ENCODE measurements around the gene NAXD.
"Not testable (repeated sequence)": the region's sequence is repeated elsewhere in the genome, so short reads cannot be mapped to it uniquely, and the experiment has no call there.

The NAXD gene

DNA sequence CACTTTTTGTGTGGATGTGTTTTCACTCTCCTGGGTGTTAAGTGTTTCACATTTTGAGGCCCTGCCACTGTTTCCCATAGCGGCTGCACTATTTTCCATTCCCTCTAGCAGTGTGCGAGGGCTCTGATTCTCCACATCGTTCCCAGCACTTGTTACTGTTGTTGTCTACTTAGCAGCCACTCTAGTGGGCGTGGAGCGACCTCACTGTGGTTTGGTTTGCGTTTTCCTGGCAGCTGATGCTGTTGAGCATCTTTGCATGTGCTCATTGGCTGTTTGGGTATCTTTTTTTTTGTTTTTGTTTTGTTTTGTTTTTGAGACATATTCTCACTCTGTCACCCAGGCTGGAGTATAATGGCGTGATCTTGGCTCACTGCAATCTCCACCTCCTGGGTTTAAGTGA is 14.4 kb downstream of the NAXD start:
- DNase-seq = no peak

GRCh38 chr13:110630566-110631119 is 15.3 kb downstream of the NAXD start:
- DNase-seq = no peak

DNA sequence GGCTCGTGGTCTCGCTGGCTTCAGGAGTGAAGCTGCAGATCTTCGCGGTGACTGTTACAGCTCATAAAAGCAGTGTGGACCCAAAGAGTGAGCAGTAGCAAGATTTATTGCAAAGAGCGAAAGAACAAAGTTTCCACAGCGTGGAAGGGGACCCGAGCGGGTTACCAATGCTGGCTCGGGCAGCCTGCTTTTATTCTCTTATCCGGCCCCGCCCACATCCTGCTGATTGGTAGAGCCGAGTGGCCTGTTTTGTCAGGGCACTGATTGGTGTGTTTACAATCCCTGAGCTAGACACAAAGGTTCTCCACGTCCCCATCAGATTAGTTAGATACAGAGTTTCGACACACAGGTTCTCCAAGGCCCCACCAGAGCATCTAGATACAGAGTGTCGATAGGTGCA is 16.9 kb downstream of the NAXD start:
- not testable (repeated sequence) for DNase-seq

- no peak for DNase-seq
Measured at GRCh38 chr13:110633776-110634175, 18.4 kb downstream of the NAXD start.

GRCh38 chr13:110634558-110634957 is 19.2 kb downstream of the NAXD start:
- no peak for DNase-seq

GRCh38 chr13:110635405-110636002 is 20.2 kb downstream of the NAXD start:
- DNase-seq = no peak

DNA sequence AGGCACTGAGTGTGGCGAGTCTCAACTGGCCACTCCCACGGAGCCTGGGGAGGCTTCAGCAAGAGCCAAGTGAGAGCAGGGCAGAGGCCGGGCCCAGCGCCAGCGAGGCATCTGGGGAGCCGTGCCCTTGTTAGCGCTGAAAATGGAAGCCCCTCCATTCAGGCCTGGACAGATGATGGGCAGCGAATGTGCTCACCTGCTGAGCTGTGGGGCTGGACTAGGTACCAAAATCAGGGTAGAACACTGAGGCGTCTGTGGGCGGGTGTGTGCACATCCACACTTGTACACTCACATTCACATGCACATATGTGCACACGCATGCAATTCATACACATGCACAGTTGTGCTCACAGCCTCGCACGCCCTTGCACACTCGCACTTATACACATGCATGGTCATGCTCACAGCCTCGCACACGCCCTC is 20.7 kb downstream of the NAXD start:
- DNase-seq = no peak

DNA sequence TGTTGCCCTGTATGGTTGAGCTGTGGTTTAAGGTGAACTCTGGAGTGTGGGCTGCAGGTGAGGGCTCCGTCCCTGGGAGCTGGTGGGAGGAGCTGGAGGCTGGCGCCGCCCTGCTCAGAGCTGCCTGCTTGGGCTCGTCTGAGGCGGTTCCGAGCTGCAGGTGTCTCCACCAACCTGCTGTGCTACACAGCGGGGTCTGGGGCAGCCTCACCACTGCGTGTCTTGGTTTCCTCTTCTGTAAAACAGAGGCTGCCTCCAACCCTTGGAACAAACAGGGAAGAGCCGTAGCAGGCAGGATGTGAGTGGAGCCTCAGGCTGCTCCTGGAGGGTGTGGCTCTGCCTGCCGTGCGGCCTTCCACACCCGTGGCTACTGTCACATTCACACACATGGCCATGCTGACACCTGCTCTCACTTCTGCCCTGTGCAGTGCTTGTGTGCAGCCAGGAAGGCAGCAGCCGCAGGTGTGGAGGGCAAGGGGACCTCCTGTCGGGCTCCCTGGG is 21.4 kb downstream of the NAXD start:
- DNase-seq = no peak

DNA sequence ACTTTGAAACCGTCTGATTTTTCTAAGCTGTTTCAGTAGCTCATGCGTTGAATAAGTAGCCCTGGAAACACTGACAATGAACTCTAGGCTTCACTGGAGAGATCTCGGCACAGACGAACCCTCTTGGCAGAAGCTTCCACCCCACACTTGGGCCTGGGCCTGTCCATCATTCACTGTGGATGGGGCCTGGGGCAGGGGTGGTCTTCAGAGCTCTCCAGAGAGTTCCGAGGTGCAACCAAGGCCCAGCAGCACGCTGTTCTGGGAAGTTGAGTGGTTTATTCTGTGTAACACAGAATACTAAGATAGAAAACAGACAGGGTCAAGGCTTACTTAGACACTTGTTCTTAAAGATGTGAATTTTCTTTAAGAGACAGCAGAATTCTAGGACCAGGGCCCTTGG is 21.9 kb downstream of the NAXD start:
- no peak for DNase-seq

GRCh38 chr13:110637747-110638146 is 22.4 kb downstream of the NAXD start:
- DNase-seq = no peak

DNA sequence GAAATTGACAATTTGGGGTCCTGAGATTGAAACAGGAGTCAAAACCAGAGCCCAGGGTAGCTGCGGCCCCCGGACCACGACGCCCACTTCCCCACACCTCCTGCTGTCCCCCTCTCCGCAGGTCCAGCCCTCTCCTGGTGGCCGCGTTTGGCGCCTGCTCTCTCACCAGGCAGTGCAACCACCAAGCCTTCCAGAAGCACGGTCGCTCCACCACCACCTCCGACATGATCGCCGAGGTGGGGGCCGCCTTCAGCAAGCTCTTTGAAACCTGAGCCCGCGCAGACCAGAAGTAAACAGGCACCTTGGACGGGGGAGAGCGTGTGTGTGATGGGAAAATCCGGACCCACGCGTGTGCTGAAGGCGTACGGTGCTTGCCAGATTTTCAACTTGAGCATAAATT is 22.9 kb downstream of the NAXD start:
- DNase-seq = no peak

DNA sequence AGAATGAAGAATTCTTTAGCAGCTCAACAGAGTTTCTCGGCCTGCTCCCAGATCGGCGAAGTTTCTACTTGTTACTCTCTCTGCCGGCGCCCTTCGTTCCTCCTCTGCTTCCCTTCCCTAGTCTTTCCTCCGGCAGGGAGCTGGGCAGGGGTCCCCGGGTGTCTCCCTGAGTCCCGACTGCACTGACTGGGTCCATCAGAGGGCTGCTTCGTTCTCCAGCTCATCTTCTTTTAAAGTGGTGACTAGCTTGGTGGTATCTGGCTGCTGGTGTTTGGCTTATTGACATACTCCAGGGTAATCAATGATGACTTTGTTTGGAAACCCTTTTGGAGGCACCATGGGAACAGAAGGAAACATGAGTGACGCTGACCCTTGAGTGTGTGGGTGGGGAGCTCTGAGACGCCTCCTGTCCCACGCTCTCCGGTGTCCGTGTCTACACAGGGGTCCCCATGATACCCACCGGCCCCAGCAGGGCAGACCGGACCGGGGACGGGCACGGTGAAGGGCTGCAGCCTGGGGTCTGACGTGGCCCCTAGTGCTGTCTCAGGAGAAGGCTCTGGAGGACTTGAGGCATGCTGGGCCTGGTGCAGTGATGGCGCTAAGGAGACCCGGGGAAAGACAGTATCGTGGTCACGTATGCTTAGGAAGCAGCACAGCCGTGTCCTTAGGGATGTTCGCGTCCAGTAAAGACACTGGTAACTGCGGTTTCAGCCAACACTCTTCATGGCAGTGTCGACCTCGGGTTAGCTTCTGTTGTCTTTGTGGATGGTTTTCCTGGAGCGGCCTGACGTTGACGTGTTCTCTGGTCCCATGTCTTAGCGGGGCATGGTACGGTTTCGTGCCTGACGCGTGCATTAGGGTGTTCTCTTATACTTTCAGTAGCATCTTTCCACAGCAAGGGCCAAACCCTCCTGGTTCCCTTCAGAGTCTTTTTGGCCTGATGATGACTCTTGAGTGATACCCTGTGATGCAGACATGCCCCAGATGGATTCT is 23.8 kb downstream of the NAXD start:
- DNase-seq = no peak

DNA sequence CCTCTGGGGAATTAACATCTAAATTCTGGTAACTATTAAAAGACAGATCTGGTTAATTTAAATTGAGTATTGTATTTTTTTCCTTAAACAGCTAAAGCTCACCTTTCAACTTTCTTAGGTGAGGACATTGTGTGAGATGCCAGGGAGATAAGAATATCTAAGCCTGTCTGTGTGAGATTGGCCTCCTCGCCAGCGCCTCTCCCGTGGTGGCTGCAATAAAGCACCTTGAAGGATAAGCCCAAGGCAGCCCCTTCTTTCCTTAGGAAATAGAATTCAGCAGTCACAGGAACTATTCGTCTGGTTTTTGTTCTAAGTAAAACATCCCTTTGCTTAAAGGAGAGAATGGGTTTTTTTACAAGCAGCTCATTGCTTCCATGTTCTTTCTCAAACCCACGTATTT is 24.6 kb downstream of the NAXD start:
- DNase-seq = no peak

GRCh38 chr13:110640591-110641029 is 25.3 kb downstream of the NAXD start:
- no peak for DNase-seq

GRCh38 chr13:110641055-110642015 is 26.0 kb downstream of the NAXD start:
- DNase-seq = no peak

GRCh38 chr13:110642291-110642981 is 27.1 kb downstream of the NAXD start:
- no peak for DNase-seq

DNA sequence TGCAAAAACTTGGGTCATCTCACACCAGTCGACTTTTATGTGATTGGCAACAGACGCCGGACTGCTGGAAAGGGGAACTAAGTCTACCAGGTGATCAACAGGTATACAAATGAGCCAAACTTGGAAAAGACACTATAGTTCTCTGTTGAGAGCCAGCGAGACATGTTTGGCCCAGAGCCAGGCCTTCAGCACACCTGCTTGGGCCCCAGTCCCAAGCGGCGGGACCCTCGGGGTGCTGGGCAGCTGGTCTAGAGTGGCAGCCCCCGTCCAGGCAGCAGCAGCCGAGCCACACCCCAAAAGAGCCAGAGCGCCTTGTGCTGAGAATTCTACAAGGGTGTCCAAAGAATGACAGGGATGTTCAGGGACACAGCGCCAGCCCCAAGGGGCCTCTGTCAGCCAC is 28.0 kb downstream of the NAXD start:
- no peak for DNase-seq

GRCh38 chr13:110643768-110644421 is 28.6 kb downstream of the NAXD start:
- no peak for DNase-seq

DNA sequence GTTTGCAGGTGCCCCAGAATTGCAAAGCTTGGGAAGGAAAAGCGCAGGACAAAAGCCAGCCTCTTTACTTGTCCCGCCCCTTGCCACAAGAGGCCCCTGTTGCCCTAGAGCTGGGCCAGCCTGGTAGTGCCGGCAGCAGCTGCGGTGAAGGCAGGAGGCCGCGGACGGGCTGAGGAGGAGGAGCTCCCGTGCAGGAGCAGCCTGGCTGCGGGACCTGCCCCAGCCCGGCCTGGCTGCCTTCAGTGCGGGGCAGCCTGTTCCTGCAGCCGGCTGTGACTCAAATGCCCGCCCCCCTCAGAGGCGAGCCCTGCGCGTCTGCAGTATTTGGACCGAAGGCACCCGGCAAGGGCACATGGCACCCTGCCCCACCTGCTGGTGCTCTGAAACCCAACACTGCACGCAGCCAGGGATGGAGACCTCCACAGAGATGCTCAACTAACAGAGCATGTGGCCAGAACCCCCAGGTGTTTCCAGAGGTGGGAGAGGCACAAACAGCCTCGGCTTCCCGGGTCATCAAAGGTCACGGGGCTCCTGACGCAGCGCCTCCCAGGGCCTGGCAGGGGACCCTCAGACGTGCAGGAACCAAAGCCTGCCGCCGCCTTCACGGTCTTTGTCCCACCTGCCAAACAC is 29.7 kb downstream of the NAXD start:
- DNase-seq = no peak

- DNase-seq = no peak
Measured at GRCh38 chr13:110645750-110646149, 30.4 kb downstream of the NAXD start.

Measured in GOT3 (cell line).